Osteocyte (in vitro differentiated cells): ENCODE measurements around the gene CADPS2. TPM values are rescaled to one million over a fixed set of nuclear protein-coding genes. Genes with fewer than 3 reads are reported as not detected.

Source experiments
- DNase-seq: peaks from one replicate; pipeline ENCODE4 v3.0.0; 2021; ENCODE audit warnings: mixed read lengths; ENCODE audit not compliant: unreplicated experiment; ENCODE audit errors: extremely low spot score
- H3K27ac Mint-ChIP-seq: one replicate; pipeline ENCODE4 v1.8.0; 2021; ENCODE audit warnings: mild to moderate bottlenecking, mixed read lengths; ENCODE audit not compliant: unreplicated experiment
- H3K27me3 Mint-ChIP-seq: one replicate; pipeline ENCODE4 v1.8.0; 2021; ENCODE audit warnings: mixed read lengths; ENCODE audit not compliant: unreplicated experiment
- H3K36me3 Mint-ChIP-seq: one replicate; pipeline ENCODE4 v1.8.0; 2021; ENCODE audit warnings: mixed read lengths; ENCODE audit not compliant: unreplicated experiment
- H3K4me1 Mint-ChIP-seq: one replicate; pipeline ENCODE4 v1.8.0; 2021; ENCODE audit warnings: mixed read lengths; ENCODE audit not compliant: unreplicated experiment
- H3K4me3 Mint-ChIP-seq: one replicate; pipeline ENCODE4 v1.8.0; 2021; ENCODE audit warnings: mild to moderate bottlenecking, moderate library complexity, mixed read lengths; ENCODE audit not compliant: unreplicated experiment
- H3K9me3 Mint-ChIP-seq: one replicate; pipeline ENCODE4 v1.8.0; 2021; ENCODE audit warnings: mixed read lengths; ENCODE audit not compliant: unreplicated experiment
- CTCF ChIP-seq: fragments of 200-600 bp; sonication (generic); IDR thresholded peaks from 2 replicates; pipeline ENCODE4 v1.5.0; 2021; ENCODE audit warnings: antibody characterized with exemption, mild to moderate bottlenecking, moderate library complexity
- total RNA-seq: library from RNA; stranded (reverse); gene quantifications from 2 replicates; pipeline ENCODE4 v1.2.1, GENCODE V29; 2021

Gene CADPS2
- total RNA-seq, 1 donor from 2014 or later, result 0.81 TPM

GRCh38 chr7:122756860-122757259 is 129.4 kb downstream of the CADPS2 start:
- DNase-seq, result no peak
- Mint-ChIP-seq H3K27me3 (no peaks in the 10 kb centered on the region), H3K27ac (no peak overlapping the region), H3K9me3 (peaks cover 5% of the 10 kb centered on the region), H3K36me3 (no peaks in the 10 kb centered on the region), H3K4me1 (no peaks in the 10 kb centered on the region), H3K4me3 (no peak overlapping the region)
- TF ChIP-seq CTCF, result no peak

GRCh38 chr7:122755696-122756095 is 130.6 kb downstream of the CADPS2 start:
- no peak for DNase-seq
- no peaks in the 10 kb centered on the region for H3K9me3 Mint-ChIP-seq
- H3K27me3 Mint-ChIP-seq, result peaks cover 3% of the 10 kb centered on the region
- no peak for TF ChIP-seq CTCF
- H3K27ac Mint-ChIP-seq, result no peak overlapping the region
- no peaks in the 10 kb centered on the region for H3K4me1 Mint-ChIP-seq
- no peak overlapping the region for H3K4me3 Mint-ChIP-seq
- no peaks in the 10 kb centered on the region for H3K36me3 Mint-ChIP-seq

GRCh38 chr7:122752583-122752982 is 133.7 kb downstream of the CADPS2 start:
- Mint-ChIP-seq H3K4me3 (no peak overlapping the region), H3K36me3 (no peaks in the 10 kb centered on the region), H3K4me1 (no peaks in the 10 kb centered on the region), H3K27me3 (peaks cover 6% of the 10 kb centered on the region), H3K27ac (no peak overlapping the region), H3K9me3 (no peaks in the 10 kb centered on the region)
- no peak for TF ChIP-seq CTCF
- DNase-seq, result no peak

GRCh38 chr7:122750389-122750788 is 135.9 kb downstream of the CADPS2 start:
- Mint-ChIP-seq H3K27me3 (peaks cover 6% of the 10 kb centered on the region), H3K27ac (no peak overlapping the region)

GRCh38 chr7:122748195-122748594 is 138.1 kb downstream of the CADPS2 start:
- DNase-seq, result no peak
- no peak overlapping the region for H3K4me3 Mint-ChIP-seq
- no peaks in the 10 kb centered on the region for H3K4me1 Mint-ChIP-seq
- no peak overlapping the region for H3K27ac Mint-ChIP-seq
- no peaks in the 10 kb centered on the region for H3K9me3 Mint-ChIP-seq
- peaks cover 6% of the 10 kb centered on the region for H3K27me3 Mint-ChIP-seq
- no peaks in the 10 kb centered on the region for H3K36me3 Mint-ChIP-seq
- no peak for TF ChIP-seq CTCF

More at GRCh38 chr7:122750389-122750788, 135.9 kb downstream of the CADPS2 start:
- TF ChIP-seq CTCF, result no peak
- no peaks in the 10 kb centered on the region for H3K4me1 Mint-ChIP-seq
- DNase-seq, result no peak
- no peaks in the 10 kb centered on the region for H3K9me3 Mint-ChIP-seq
- no peak overlapping the region for H3K4me3 Mint-ChIP-seq
- H3K36me3 Mint-ChIP-seq, result no peaks in the 10 kb centered on the region
